ENCODE data around the gene BTBD18. TPM values are rescaled to one million over a fixed set of nuclear protein-coding genes. Genes with fewer than 3 reads are reported as not detected.

Gene BTBD18
- total and polyA plus RNA-seq, 2 of the 13 experiments (the other 11 are each of a cell fraction or from before 2014, with no cell fraction given), result not detected

- no peak for TF ChIP-seq ATF6 (CRISPR knock-in tag; conservative IDR thresholded peaks at IDR 0.05)
- no peak for TF ChIP-seq CBX2 (IDR thresholded peaks at IDR 0.05; ENCODE audit: low read depth, low read length)
- no peak for TF ChIP-seq CBX2 (CRISPR knock-in tag; IDR thresholded peaks at IDR 0.05; ENCODE audit: low read depth)
- no peak for TF ChIP-seq ZNF281 (CRISPR knock-in tag; IDR thresholded peaks at IDR 0.05; ENCODE audit: borderline replicate concordance)
- TF ChIP-seq HNRNPK (IDR thresholded peaks at IDR 0.05; ENCODE audit: low read depth, low read length, poor library complexity, severe bottlenecking), result no peak
- TF ChIP-seq ZNF101 (CRISPR knock-in tag; IDR thresholded peaks at IDR 0.05; ENCODE audit: borderline replicate concordance, low read depth), result no peak
- TF ChIP-seq HNF4A (CRISPR knock-in tag; IDR thresholded peaks at IDR 0.05), result no peak
- TF ChIP-seq ZNF253 (CRISPR knock-in tag; IDR thresholded peaks at IDR 0.05; ENCODE audit: borderline replicate concordance), result no peak
- TF ChIP-seq MYNN (CRISPR knock-in tag; IDR thresholded peaks at IDR 0.05; ENCODE audit: low read depth), result no peak
Measured at GRCh38 chr11:57712256-57713150, 39.1 kb downstream of the BTBD18 start, which contains the start of gene TMX2 (continued).

All from HepG2 (cell line).